ENCODE measurements around the gene PRAMEF1. TPM values are rescaled to one million over a fixed set of nuclear protein-coding genes. Genes with fewer than 3 reads are reported as not detected.

The PRAMEF1 gene
- total and polyA plus RNA-seq, 2 of the 8 experiments (the other 6 are each of a cell fraction or from before 2014, with no cell fraction given), result not detected

GRCh38 chr1:12763479-12763878, 27.7 kb upstream of the PRAMEF1 start:
- no peak for DNase-seq (ENCODE audit: low read depth in 1 of 2, low spot score in 2 of 2)
- POLR2A ChIA-PET (ENCODE audit: partially characterized antibody), result no interaction called here

More at GRCh38 chr1:12763479-12763878, 27.7 kb upstream of the PRAMEF1 start:
- H3K4me3 ChIP-seq (ENCODE audit: extremely low read depth in 1 of 4, insufficient read depth in 2 of 4, low read depth in 3 of 4, low read length in 4 of 4), result no peak overlapping the region
- no peak overlapping the region for H3K18ac ChIP-seq (ENCODE audit: extremely low read depth, low read length)
- H3K4me1 ChIP-seq (replicated peaks in 1 of 4; ENCODE audit: control insufficient read depth in 3 of 4, insufficient read depth in 4 of 4, low read length in 3 of 4), result no peaks in the 10 kb centered on the region
- no peaks in the 10 kb centered on the region for H3K36me3 ChIP-seq (ENCODE audit: control insufficient read depth in 2 of 4, insufficient read depth in 4 of 4, low read length in 3 of 4)
- H4K8ac ChIP-seq (ENCODE audit: extremely low read depth, insufficient read depth, low read length), result no peak overlapping the region; the same call in 1 of the 2 replicates
- no peak overlapping the region for H2AK5ac ChIP-seq (ENCODE audit: low read depth, low read length)
- no peaks in the 10 kb centered on the region for H3K9me3 ChIP-seq (ENCODE audit: insufficient read depth in 2 of 2, low read depth in 1 of 2, low read length in 1 of 2)
- WGBS, 2 experiments (ENCODE audit: extremely low coverage in 1 of 2, insufficient coverage in 1 of 2, insufficient read length in 1 of 2, insufficient replicate concordance in 2 of 2, low coverage in 1 of 2, low lambda C conversion rate in 2 of 2, missing lambda C conversion rate in 1 of 2), result 95% methylated on average over 4 of the region's 4 CpGs; no CpG with 5 or more reads in 1 of the 2 experiments
- no peak overlapping the region for H2AFZ ChIP-seq (ENCODE audit: low read length)
- no peak overlapping the region for H2BK120ac ChIP-seq (replicated peaks; ENCODE audit: low read depth, low read length)
- no peak for FAIRE-seq
- H2BK12ac ChIP-seq (ENCODE audit: low read depth, low read length), result no peak overlapping the region
- no peak overlapping the region for H2BK20ac ChIP-seq (ENCODE audit: low read length)
- TF ChIP-seq RAD21 (IDR thresholded peaks at IDR 0.05 in 1 of 2, conservative IDR thresholded peaks at IDR 0.05 in 1 of 2; ENCODE audit: low read depth in 2 of 2, low read length in 2 of 2), result 0 out of 4 replicates have a peak, but pooled peaks of 1 of the 2 experiments have one; percentile 2
- no peak for TF ChIP-seq YY1 (IDR thresholded peaks at IDR 0.05; ENCODE audit: low read depth, low read length)
- H3K23ac ChIP-seq (ENCODE audit: insufficient read length), result no peak overlapping the region
- no peak overlapping the region for H2BK5ac ChIP-seq (ENCODE audit: low read depth, low read length)
- H4K91ac ChIP-seq (replicated peaks; ENCODE audit: insufficient read length, low read length), result no peak overlapping the region
- H3K14ac ChIP-seq (ENCODE audit: insufficient read length), result no peak overlapping the region
- H3K79me1 ChIP-seq (ENCODE audit: low read depth, low read length), result no peaks in the 10 kb centered on the region
- no peak overlapping the region for H2BK15ac ChIP-seq (ENCODE audit: low read length)
- H3K9ac ChIP-seq (replicated peaks in 1 of 4; ENCODE audit: extremely low read depth in 1 of 4, low read depth in 3 of 4, low read length in 3 of 4), result no peak overlapping the region
- no peak overlapping the region for H4K5ac ChIP-seq (ENCODE audit: insufficient read length, low read depth, low read length)
- no peak overlapping the region for H3K4ac ChIP-seq (replicated peaks; ENCODE audit: insufficient read length, low read depth, low read length)
- no peaks in the 10 kb centered on the region for H4K20me1 ChIP-seq (replicated peaks in 1 of 2; ENCODE audit: control insufficient read depth in 1 of 2, insufficient read depth in 2 of 2, low read length in 2 of 2)
- CTCF ChIA-PET (ENCODE audit: partially characterized antibody), result interaction anchor here (0.6 to 2.4 kb wide), 11 partner anchors 14 to 1185 kb away, joined by 3 to 8 read pairs (median 3); no protein-coding TSS in a partner anchor
- no peaks in the 10 kb centered on the region for H3K27me3 ChIP-seq (replicated peaks in 1 of 4; ENCODE audit: control insufficient read depth in 3 of 4, extremely low read depth in 1 of 4, insufficient read depth in 3 of 4, low read length in 3 of 4)
- no peaks in the 10 kb centered on the region for H3K79me2 ChIP-seq (ENCODE audit: control insufficient read depth in 1 of 2, insufficient read depth in 2 of 2, low read length in 2 of 2)
- no peak overlapping the region for H3K27ac ChIP-seq (ENCODE audit: low read depth, low read length)
- H3K56ac ChIP-seq (replicated peaks; ENCODE audit: insufficient read length, low read depth, low read length), result no peak overlapping the region
- no peaks in the 10 kb centered on the region; the same call in 1 of the 2 replicates for H3K23me2 ChIP-seq (ENCODE audit: low read depth, low read length)
- H3K4me2 ChIP-seq (ENCODE audit: insufficient read depth in 1 of 2, low read depth in 2 of 2, low read length in 2 of 2), result no peak overlapping the region
